ENCODE data around the gene GPR22. TPM values are rescaled to one million over a fixed set of nuclear protein-coding genes. Genes with fewer than 3 reads are reported as not detected.

Gene GPR22
- total and polyA plus RNA-seq, 2 of the 8 experiments (the other 6 are each of a cell fraction or from before 2014, with no cell fraction given), result 0.02 TPM; not detected in 1

DNA sequence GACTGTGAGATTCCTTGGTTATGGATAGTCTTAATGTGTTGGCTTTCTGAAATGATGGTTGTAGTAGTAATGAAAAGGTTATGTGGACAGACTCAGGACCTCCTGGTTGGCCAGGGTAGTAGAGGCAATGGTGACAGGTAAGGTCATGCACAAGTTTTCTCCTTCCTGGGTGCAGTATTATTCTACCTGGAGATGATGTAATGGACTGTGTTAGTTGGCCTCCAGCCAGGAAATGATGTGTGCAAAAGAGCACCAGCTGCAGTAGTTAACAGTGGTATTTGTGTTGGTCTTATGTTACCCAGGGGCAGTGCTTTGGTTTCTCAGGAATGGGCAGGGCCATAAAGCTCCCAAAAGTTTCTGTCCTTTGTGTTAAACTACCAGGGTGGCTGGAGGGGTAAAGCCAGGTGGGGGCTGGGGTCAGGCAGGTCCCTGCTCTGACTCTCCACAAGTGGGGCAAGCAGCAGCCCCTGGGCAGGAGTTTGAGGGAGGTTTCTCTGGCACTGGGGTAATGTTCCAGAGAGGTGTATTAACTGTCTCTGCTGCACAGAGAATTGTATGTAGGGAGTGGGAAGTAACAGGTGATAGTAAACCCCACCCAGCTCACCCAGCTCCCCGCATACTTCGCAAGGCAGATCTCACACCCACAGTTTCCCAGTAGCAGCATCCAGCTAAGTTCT lies 36.3 kb downstream of the GPR22 start:
- Histone ChIP-seq H3K9ac (replicated peaks in 1 of 4; ENCODE audit: extremely low read depth in 1 of 4, low read depth in 3 of 4, low read length in 3 of 4) (no peak overlapping the region), H3K4me3 (ENCODE audit: extremely low read depth in 1 of 4, insufficient read depth in 2 of 4, low read depth in 3 of 4, low read length in 4 of 4) (no peak overlapping the region), H3K4me2 (ENCODE audit: insufficient read depth in 1 of 2, low read depth in 2 of 2, low read length in 2 of 2) (no peak overlapping the region), H2BK12ac (ENCODE audit: low read depth, low read length) (no peak overlapping the region), H3K23me2 (ENCODE audit: low read depth, low read length) (no peaks in the 10 kb centered on the region), H2BK5ac (ENCODE audit: low read depth, low read length) (no peak overlapping the region; the same call in 1 of the 2 replicates), H3K4me1 (replicated peaks in 1 of 4; ENCODE audit: control insufficient read depth in 3 of 4, insufficient read depth in 4 of 4, low read length in 3 of 4) (peaks cover 0 to 3% (median 0%) of the 10 kb centered on the region in 4 experiments; a peak in 1 of 7 replicates), H3K18ac (ENCODE audit: extremely low read depth, low read length) (no peak overlapping the region), H2AFZ (ENCODE audit: low read length) (no peak overlapping the region), H3K9me3 (ENCODE audit: insufficient read depth in 2 of 2, low read depth in 1 of 2, low read length in 1 of 2) (peaks cover 10 to 14% of the 10 kb centered on the region in 2 experiments; a peak in 3 of 4 replicates), H4K91ac (replicated peaks; ENCODE audit: insufficient read length, low read length) (no peak overlapping the region), H3K4ac (replicated peaks; ENCODE audit: insufficient read length, low read depth, low read length) (no peak overlapping the region), H3K14ac (ENCODE audit: insufficient read length) (no peak overlapping the region), H2AK5ac (ENCODE audit: low read depth, low read length) (no peak overlapping the region), H3K56ac (replicated peaks; ENCODE audit: insufficient read length, low read depth, low read length) (no peak overlapping the region), H3K79me1 (ENCODE audit: low read depth, low read length) (no peaks in the 10 kb centered on the region; the same call in 1 of the 2 replicates), H3K27me3 (replicated peaks in 1 of 4; ENCODE audit: control insufficient read depth in 3 of 4, extremely low read depth in 1 of 4, insufficient read depth in 3 of 4, low read length in 3 of 4) (no peaks in the 10 kb centered on the region), H4K5ac (ENCODE audit: insufficient read length, low read depth, low read length) (no peak overlapping the region), H2BK20ac (ENCODE audit: low read length) (no peak overlapping the region), H3K23ac (ENCODE audit: insufficient read length) (no peak overlapping the region), H3K79me2 (ENCODE audit: control insufficient read depth in 1 of 2, insufficient read depth in 2 of 2, low read length in 2 of 2) (no peaks in the 10 kb centered on the region), H3K27ac (ENCODE audit: low read depth, low read length) (no peak overlapping the region), H4K20me1 (replicated peaks in 1 of 2; ENCODE audit: control insufficient read depth in 1 of 2, insufficient read depth in 2 of 2, low read length in 2 of 2) (no peaks in the 10 kb centered on the region), H2BK120ac (replicated peaks; ENCODE audit: low read depth, low read length) (no peak overlapping the region), H2BK15ac (ENCODE audit: low read length) (no peak overlapping the region), H4K8ac (ENCODE audit: extremely low read depth, insufficient read depth, low read length) (no peak overlapping the region), H3K36me3 (ENCODE audit: control insufficient read depth in 2 of 4, insufficient read depth in 4 of 4, low read length in 3 of 4) (peaks cover 0 to 4% (median 0%) of the 10 kb centered on the region in 4 experiments; a peak in 2 of 8 replicates)
- FAIRE-seq, result no peak
- ChIA-PET CTCF (ENCODE audit: partially characterized antibody) (interaction anchor here (1.1 kb wide), 1 partner anchor 218 kb away, joined by 3 read pairs; no protein-coding TSS in a partner anchor), POLR2A (ENCODE audit: partially characterized antibody) (no interaction called here)
- no peak for DNase-seq (ENCODE audit: low read depth in 1 of 2, low spot score in 2 of 2)
- WGBS, 2 experiments (ENCODE audit: extremely low coverage in 1 of 2, insufficient coverage in 1 of 2, insufficient read length in 1 of 2, insufficient replicate concordance in 2 of 2, low coverage in 1 of 2, low lambda C conversion rate in 2 of 2, missing lambda C conversion rate in 1 of 2), result 100% methylated on average over 2 of the region's 2 CpGs; no CpG with 5 or more reads in 1 of the 2 experiments
- TF ChIP-seq SP4 (IDR thresholded peaks at IDR 0.05; ENCODE audit: low read length), result no peak
- TF ChIP-seq TEAD4 (IDR thresholded peaks at IDR 0.05; ENCODE audit: low read depth, low read length), result no peak
- TF ChIP-seq, protein P1, sequence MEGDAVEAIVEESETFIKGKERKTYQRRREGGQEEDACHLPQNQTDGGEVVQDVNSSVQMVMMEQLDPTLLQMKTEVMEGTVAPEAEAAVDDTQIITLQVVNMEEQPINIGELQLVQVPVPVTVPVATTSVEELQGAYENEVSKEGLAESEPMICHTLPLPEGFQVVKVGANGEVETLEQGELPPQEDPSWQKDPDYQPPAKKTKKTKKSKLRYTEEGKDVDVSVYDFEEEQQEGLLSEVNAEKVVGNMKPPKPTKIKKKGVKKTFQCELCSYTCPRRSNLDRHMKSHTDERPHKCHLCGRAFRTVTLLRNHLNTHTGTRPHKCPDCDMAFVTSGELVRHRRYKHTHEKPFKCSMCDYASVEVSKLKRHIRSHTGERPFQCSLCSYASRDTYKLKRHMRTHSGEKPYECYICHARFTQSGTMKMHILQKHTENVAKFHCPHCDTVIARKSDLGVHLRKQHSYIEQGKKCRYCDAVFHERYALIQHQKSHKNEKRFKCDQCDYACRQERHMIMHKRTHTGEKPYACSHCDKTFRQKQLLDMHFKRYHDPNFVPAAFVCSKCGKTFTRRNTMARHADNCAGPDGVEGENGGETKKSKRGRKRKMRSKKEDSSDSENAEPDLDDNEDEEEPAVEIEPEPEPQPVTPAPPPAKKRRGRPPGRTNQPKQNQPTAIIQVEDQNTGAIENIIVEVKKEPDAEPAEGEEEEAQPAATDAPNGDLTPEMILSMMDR (IDR thresholded peaks at IDR 0.05; ENCODE audit: control extremely low read depth in 1 of 3, insufficient read depth in 1 of 3, low read depth in 1 of 3, low read length in 3 of 3), result no peak
- no peak for TF ChIP-seq CBX5 (IDR thresholded peaks at IDR 0.05; ENCODE audit: low read depth, low read length)
- no peak for TF ChIP-seq RXRA (IDR thresholded peaks at IDR 0.05; ENCODE audit: insufficient read depth, low read depth, low read length)
- no peak for TF ChIP-seq RFX5 (IDR thresholded peaks at IDR 0.05; ENCODE audit: borderline replicate concordance, low read depth, low read length)
- TF ChIP-seq NANOG (IDR thresholded peaks at IDR 0.05; ENCODE audit: insufficient read depth, low read depth, low read length, poor library complexity, severe bottlenecking), result no peak

Data from H1 (cell line).